Transverse colon (tissue), 4 donors: Measurements from ENCODE around the gene SFN. TPM values are rescaled to one million over a fixed set of nuclear protein-coding genes. Genes with fewer than 3 reads are reported as not detected.

Source experiments
- DNase-seq: peaks from one replicate; pipeline ENCODE4 v3.0.0-alpha.2; 2019
- H3K27ac ChIP-seq, 4 donors: fragments of 200-600 bp; sonication (generic); 2 replicates each; pipeline ENCODE4 v1.5.1; 2016 to 2018; ENCODE audit warnings: inconsistent platforms in 4 of 4
- H3K27me3 ChIP-seq: fragments of 200-600 bp; sonication (generic); 2 replicates; pipeline ENCODE4 v1.5.1; 2017; ENCODE audit warnings: inconsistent platforms
- H3K36me3 ChIP-seq, 4 donors: fragments of 200-600 bp; sonication (generic); 2 replicates each; pipeline ENCODE4 v1.5.1; 2017 to 2019; ENCODE audit warnings: inconsistent platforms in 4 of 4
- H3K4me1 ChIP-seq, 4 donors: fragments of 200-600 bp; sonication (generic); 2 replicates each; pipeline ENCODE4 v1.5.1; 2017 to 2020; ENCODE audit warnings: inconsistent platforms in 4 of 4
- H3K4me3 ChIP-seq, 4 donors: fragments of 200-600 bp; sonication (generic); 1 replicate in 1 of 4; 2 replicates in 3 of 4; pipeline versions ENCODE4 v1.5.1 to v1.6.1; 2017 to 2019; ENCODE audit warnings: inconsistent platforms in 4 of 4
- H3K9me3 ChIP-seq, 2 donors: fragments of 200-600 bp; sonication (generic); 2 replicates each; pipeline ENCODE4 v1.5.1; 2017 to 2019; ENCODE audit warnings: inconsistent platforms in 2 of 2
- CTCF ChIP-seq, 5 experiments: fragments of 200-600 bp in 3 of 5; fragments of 450-650 bp in 2 of 5; sonication (generic) in 3 of 5; IDR thresholded peaks; 1 replicate in 2 of 5; 2 replicates in 3 of 5; pipeline ENCODE4 v1.5.1; 2016 to 2017; ENCODE audit warnings: antibody characterized with exemption in 5 of 5, inconsistent platforms in 3 of 5, mild to moderate bottlenecking in 2 of 5, moderate library complexity in 1 of 5
- EP300 ChIP-seq: sonication (generic); formaldehyde crosslinking; IDR thresholded peaks from one replicate; pipeline ENCODE4 v1.6.1; 2017; ENCODE audit warnings: antibody characterized with exemption, low read depth
- POLR2A ChIP-seq: fragments of 450-650 bp; IDR thresholded peaks from one replicate; pipeline ENCODE4 v1.6.1; 2016; ENCODE audit warnings: antibody characterized with exemption, mild to moderate bottlenecking, moderate library complexity
- POLR2AphosphoS5 ChIP-seq, 3 donors: sonication (generic); formaldehyde crosslinking; IDR thresholded peaks; one replicate each; pipeline ENCODE4 v1.6.1; 2016; ENCODE audit warnings: antibody characterized with exemption in 3 of 3
- WGBS, 2 donors: methylation state at CpG; one replicate each; pipeline ENCODE4 v1.1.5; 2018; ENCODE audit warnings: low coverage in 1 of 2; 5-methylcytosine and 5-hydroxymethylcytosine counted together
- in situ Hi-C, 4 donors: fragments of 200-750 bp; cut with MboI; loops; one replicate each; pipeline versions ENCODE4 v1.15.0 to v1.15.1; 2017; ENCODE audit warnings: low sequenced_read_pairs in 3 of 4, low pct_ligation_motif_present in 1 of 4, low pct_unique_long_range_greater_than_20kb in 1 of 4
- intact Hi-C: fragments of 100-400 bp; cut with DNase I; formaldehyde crosslinking; loops from one replicate; pipeline ENCODE4 v1.15.1; 2023; ENCODE audit warnings: low total_unique reads
- total RNA-seq, 4 donors: library from RNA; depleted of rRNA; stranded (reverse); fragments of >200 nt; gene quantifications; one replicate each; pipeline ENCODE4 v1.1.0, GENCODE V29; 2016

SFN gene
- total RNA-seq, 4 donors from 2014 or later, result 50.2 to 197 (median 163) TPM

DNA sequence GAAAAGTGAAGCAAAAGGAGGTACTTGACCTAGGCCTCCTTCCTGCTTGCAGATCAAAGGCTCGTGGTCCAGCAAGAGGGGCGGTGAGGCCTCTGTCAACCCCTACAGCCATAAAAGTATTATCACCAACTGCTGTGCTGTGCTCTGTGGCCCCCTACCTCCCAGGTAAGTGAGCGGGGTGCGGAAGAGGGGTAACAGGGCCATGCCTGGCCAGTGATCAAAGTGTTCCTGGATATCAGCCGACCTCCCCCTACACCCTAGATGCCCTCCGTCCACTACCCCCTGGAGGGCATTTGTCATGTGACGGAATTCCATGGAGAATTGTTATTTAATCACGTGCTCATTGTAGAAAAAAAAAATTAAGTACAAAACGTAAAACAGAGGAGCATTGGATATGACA, 10.2 kb upstream of the SFN start:
- intact Hi-C loops, result no loop called here
- WGBS, 2 donors, result 58 to 77% methylated on average over 5 to 9 of the region's 9 CpGs
- no peak for DNase-seq

DNA sequence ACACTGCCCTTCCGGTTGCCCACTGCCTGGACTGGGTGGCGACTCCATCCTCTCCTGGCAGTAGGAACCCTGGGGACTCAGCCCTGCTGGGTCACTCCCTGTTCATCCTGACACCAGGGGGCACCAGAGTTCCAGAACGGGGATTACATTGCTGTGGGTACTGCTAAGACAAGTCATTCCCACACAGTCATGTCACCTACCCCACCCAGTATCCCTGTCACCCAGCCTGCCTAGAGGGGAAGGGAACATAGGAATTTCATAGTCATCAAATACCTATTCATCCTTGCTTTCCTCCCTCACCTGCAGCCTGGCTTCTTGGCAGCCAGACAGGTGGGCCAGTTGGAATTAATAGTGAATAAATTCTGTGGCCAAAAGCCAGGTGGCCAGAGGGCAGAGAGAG, 9.8 kb upstream of the SFN start:
- no peak for TF ChIP-seq POLR2A
- no peak for TF ChIP-seq EP300
- no peak for TF ChIP-seq POLR2AphosphoS5 (IDR thresholded peaks at IDR 0.05)
- peak; percentile 78 to 92 (median 83) for TF ChIP-seq CTCF (IDR thresholded peaks at IDR 0.05)
- Histone ChIP-seq H3K4me1 (peaks cover 30 to 53% (median 38%) of the 10 kb centered on the region in 4 donors), H3K9me3 (no peaks in the 10 kb centered on the region), H3K36me3 (peaks cover 0 to 12% (median 6%) of the 10 kb centered on the region in 4 donors), H3K4me3 (no peak overlapping the region), H3K27me3 (no peaks in the 10 kb centered on the region), H3K27ac (peak overlapping the region; percentile 36 to 60 (median 55))
- intact Hi-C loops, result no loop called here
- DNase-seq, result peak; percentile 95
- in situ Hi-C loops, result no loop called here
- WGBS, 2 donors, result 8% methylated on average over 3 of the region's 3 CpGs; no CpG with 5 or more reads in 1 of the 2 donors

More for the DNA sequence above, 10.2 kb upstream of the SFN start:
- Histone ChIP-seq H3K27ac (no peak overlapping the region), H3K4me1 (peaks cover 32 to 57% (median 41%) of the 10 kb centered on the region in 4 donors), H3K27me3 (no peaks in the 10 kb centered on the region), H3K4me3 (no peak overlapping the region), H3K36me3 (peaks cover 0 to 12% (median 6%) of the 10 kb centered on the region in 4 donors), H3K9me3 (no peaks in the 10 kb centered on the region)
- in situ Hi-C loops, result no loop called here
- TF ChIP-seq POLR2A (no peak), POLR2AphosphoS5 (IDR thresholded peaks at IDR 0.05) (no peak), CTCF (IDR thresholded peaks at IDR 0.05) (no peak), EP300 (no peak)

GRCh38 chr1:26853600-26853999, 9.3 kb upstream of the SFN start:
- intact Hi-C loops, result no loop called here
- H3K4me3 ChIP-seq, result no peak overlapping the region
- no peaks in the 10 kb centered on the region for H3K9me3 ChIP-seq
- in situ Hi-C loops, result no loop called here
- 98% methylated on average over 10 of the region's 10 CpGs; no CpG with 5 or more reads in 1 of the 2 donors for WGBS, 2 donors
- peaks cover 26 to 48% (median 35%) of the 10 kb centered on the region in 4 donors for H3K4me1 ChIP-seq
- peak overlapping the region; percentile 36 to 60 (median 55) for H3K27ac ChIP-seq
- H3K27me3 ChIP-seq, result no peaks in the 10 kb centered on the region
- DNase-seq, result no peak
- H3K36me3 ChIP-seq, result peaks cover 0 to 12% (median 6%) of the 10 kb centered on the region in 4 donors
- TF ChIP-seq EP300, result no peak
- no peak for TF ChIP-seq POLR2A
- no peak for TF ChIP-seq POLR2AphosphoS5 (IDR thresholded peaks at IDR 0.05)
- no peak for TF ChIP-seq CTCF (IDR thresholded peaks at IDR 0.05)

DNA sequence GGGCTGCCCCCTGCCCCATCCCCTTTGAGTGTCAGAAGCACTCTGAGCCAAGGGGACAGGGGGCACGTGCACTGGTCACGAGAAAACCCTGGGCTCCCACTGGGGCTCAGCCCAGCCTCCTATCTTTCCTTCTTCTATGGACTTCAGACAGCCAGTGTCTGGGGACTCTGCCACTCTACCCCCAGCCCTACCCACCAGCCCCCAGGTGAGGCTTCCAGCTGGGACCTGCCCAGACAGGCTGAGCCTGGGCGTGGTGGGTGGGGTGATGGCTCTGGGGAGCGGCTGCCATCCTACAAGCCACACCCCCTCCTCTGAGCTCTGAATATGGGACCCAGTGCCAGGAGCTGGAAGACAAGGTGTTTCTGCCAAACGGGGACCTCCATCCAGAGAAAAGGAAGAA, 8.0 kb upstream of the SFN start:
- Histone ChIP-seq H3K4me1 (peaks cover 13 to 35% (median 22%) of the 10 kb centered on the region in 4 donors), H3K27ac (peak overlapping the region; percentile 32 to 59 (median 50)), H3K9me3 (no peaks in the 10 kb centered on the region), H3K4me3 (no peak overlapping the region), H3K27me3 (no peaks in the 10 kb centered on the region), H3K36me3 (peaks cover 0 to 12% (median 6%) of the 10 kb centered on the region in 4 donors)
- DNase-seq, result peak; percentile 85
- in situ Hi-C loops, result no loop called here
- WGBS, 2 donors, result 71% methylated on average over 5 of the region's 5 CpGs; no CpG with 5 or more reads in 1 of the 2 donors
- intact Hi-C loops, result loop anchor here (2.0 kb wide), 1 partner anchor 20 kb away; no protein-coding TSS in a partner anchor
- TF ChIP-seq POLR2A (peak; percentile 17), POLR2AphosphoS5 (IDR thresholded peaks at IDR 0.05) (no peak), EP300 (no peak), CTCF (IDR thresholded peaks at IDR 0.05) (no peak)
